Osteocyte (in vitro differentiated cells): ENCODE data around the gene NID1. TPM values are rescaled to one million over a fixed set of nuclear protein-coding genes. Genes with fewer than 3 reads are reported as not detected.
"Not testable (repeated sequence)": the region's sequence is repeated elsewhere in the genome, so short reads cannot be mapped to it uniquely, and the experiment has no call there.

Source experiments
- DNase-seq: peaks from one replicate; pipeline ENCODE4 v3.0.0; 2021; ENCODE audit warnings: mixed read lengths; ENCODE audit not compliant: unreplicated experiment; ENCODE audit errors: extremely low spot score
- H3K27ac Mint-ChIP-seq: one replicate; pipeline ENCODE4 v1.8.0; 2021; ENCODE audit warnings: mild to moderate bottlenecking, mixed read lengths; ENCODE audit not compliant: unreplicated experiment
- H3K27me3 Mint-ChIP-seq: one replicate; pipeline ENCODE4 v1.8.0; 2021; ENCODE audit warnings: mixed read lengths; ENCODE audit not compliant: unreplicated experiment
- H3K36me3 Mint-ChIP-seq: one replicate; pipeline ENCODE4 v1.8.0; 2021; ENCODE audit warnings: mixed read lengths; ENCODE audit not compliant: unreplicated experiment
- H3K4me1 Mint-ChIP-seq: one replicate; pipeline ENCODE4 v1.8.0; 2021; ENCODE audit warnings: mixed read lengths; ENCODE audit not compliant: unreplicated experiment
- H3K4me3 Mint-ChIP-seq: one replicate; pipeline ENCODE4 v1.8.0; 2021; ENCODE audit warnings: mild to moderate bottlenecking, moderate library complexity, mixed read lengths; ENCODE audit not compliant: unreplicated experiment
- H3K9me3 Mint-ChIP-seq: one replicate; pipeline ENCODE4 v1.8.0; 2021; ENCODE audit warnings: mixed read lengths; ENCODE audit not compliant: unreplicated experiment
- CTCF ChIP-seq: fragments of 200-600 bp; sonication (generic); IDR thresholded peaks from 2 replicates; pipeline ENCODE4 v1.5.0; 2021; ENCODE audit warnings: antibody characterized with exemption, mild to moderate bottlenecking, moderate library complexity
- total RNA-seq: library from RNA; stranded (reverse); gene quantifications from 2 replicates; pipeline ENCODE4 v1.2.1, GENCODE V29; 2021

The NID1 gene
- total RNA-seq, 1 donor from 2014 or later: 142 TPM

DNA sequence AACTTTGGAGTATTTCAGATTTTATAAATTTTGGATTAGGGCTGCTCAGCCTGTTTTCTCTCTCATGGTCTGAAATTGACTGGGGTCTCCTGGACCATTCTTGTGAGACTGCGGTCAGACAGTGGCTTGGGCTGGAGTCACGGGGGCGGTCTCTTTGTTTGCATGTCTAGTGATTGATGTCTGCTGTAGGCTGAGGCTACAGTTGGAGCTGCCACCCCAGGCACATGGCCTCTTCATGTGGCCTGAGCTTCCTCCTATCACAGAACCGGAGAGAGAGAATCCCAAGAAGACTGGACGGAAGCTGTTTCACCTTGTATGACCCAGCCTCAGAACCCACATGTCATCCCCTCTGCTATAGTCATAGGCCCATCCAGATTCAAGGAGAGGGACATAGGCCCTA is 96.1 kb downstream of the NID1 start:
- Mint-ChIP-seq H3K9me3 (peaks cover 19% of the 10 kb centered on the region), H3K36me3 (peaks cover 3% of the 10 kb centered on the region), H3K27me3 (no peaks in the 10 kb centered on the region), H3K4me3 (no peak overlapping the region), H3K4me1 (peaks cover 20% of the 10 kb centered on the region), H3K27ac (no peak overlapping the region)
- no peak for TF ChIP-seq CTCF
- DNase-seq: no peak

DNA sequence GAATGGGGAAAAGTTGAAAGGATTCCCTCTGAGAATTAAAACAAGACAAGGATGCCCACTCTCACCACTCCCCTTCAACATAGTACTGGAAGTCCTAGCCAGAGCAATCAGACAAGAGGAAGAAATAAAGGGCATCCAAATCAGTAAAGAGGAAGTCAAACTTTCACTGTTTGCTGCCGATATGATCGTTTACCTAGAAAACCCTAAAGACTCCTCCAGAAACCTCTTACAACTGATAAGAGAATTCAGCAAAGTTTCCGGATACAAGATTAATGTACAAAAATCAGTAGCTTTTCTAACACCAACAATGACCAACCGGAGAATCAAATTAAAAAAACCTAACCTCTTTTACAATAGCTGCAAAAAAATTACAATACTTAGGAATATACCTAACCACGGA is 98.8 kb downstream of the NID1 start:
- H3K4me1 Mint-ChIP-seq, H3K36me3 Mint-ChIP-seq, H3K27ac Mint-ChIP-seq, H3K4me3 Mint-ChIP-seq, DNase-seq, H3K27me3 Mint-ChIP-seq: not testable (repeated sequence)
- H3K9me3 Mint-ChIP-seq: peaks cover 19% of the 10 kb centered on the region

- Mint-ChIP-seq H3K9me3 (peaks cover 10% of the 10 kb centered on the region), H3K27ac (no peak overlapping the region), H3K27me3 (no peaks in the 10 kb centered on the region), H3K4me1 (no peaks in the 10 kb centered on the region), H3K4me3 (no peak overlapping the region), H3K36me3 (peaks cover 5% of the 10 kb centered on the region)
- no peak for TF ChIP-seq CTCF
- DNase-seq: no peak
Observed at GRCh38 chr1:235960809-235961208, 104.1 kb downstream of the NID1 start.

- no peaks in the 10 kb centered on the region for H3K9me3 Mint-ChIP-seq
- DNase-seq: peak; percentile 53
- TF ChIP-seq CTCF: no peak
- H3K27me3 Mint-ChIP-seq: no peaks in the 10 kb centered on the region
- no peak overlapping the region for H3K27ac Mint-ChIP-seq
- H3K36me3 Mint-ChIP-seq: peaks cover 1% of the 10 kb centered on the region
- H3K4me3 Mint-ChIP-seq: no peak overlapping the region
- H3K4me1 Mint-ChIP-seq: peaks cover 13% of the 10 kb centered on the region
Observed at GRCh38 chr1:235958021-235958420, 106.9 kb downstream of the NID1 start.

GRCh38 chr1:235955777-235956176 is 109.1 kb downstream of the NID1 start:
- H3K27me3 Mint-ChIP-seq: no peaks in the 10 kb centered on the region
- no peak overlapping the region for H3K4me3 Mint-ChIP-seq
- H3K36me3 Mint-ChIP-seq: peaks cover 1% of the 10 kb centered on the region
- DNase-seq: no peak
- TF ChIP-seq CTCF: no peak
- H3K4me1 Mint-ChIP-seq: peaks cover 15% of the 10 kb centered on the region
- H3K9me3 Mint-ChIP-seq: peaks cover 4% of the 10 kb centered on the region
- no peak overlapping the region for H3K27ac Mint-ChIP-seq
